Liver (tissue), 9 donors: ENCODE data around the gene MECR. TPM values are rescaled to one million over a fixed set of nuclear protein-coding genes. Genes with fewer than 3 reads are reported as not detected.

ENCODE experiments used
- DNase-seq: peaks from one replicate; pipeline ENCODE4 v3.0.0-alpha.2; 2017; ENCODE audit warnings: low spot score
- H3K27ac ChIP-seq, 2 donors: one replicate each; pipeline ENCODE4 v1.7.0; 2013; ENCODE audit warnings: inconsistent platforms in 2 of 2, low read length in 2 of 2, control low read depth in 1 of 2, low read depth in 1 of 2, mild to moderate bottlenecking in 1 of 2
- H3K27me3 ChIP-seq, 4 donors: one replicate each; pipeline versions ENCODE4 v1.6.1 to v1.7.0; 2013; ENCODE audit warnings: low read length in 3 of 4, inconsistent platforms in 1 of 4, mild to moderate bottlenecking in 1 of 4, moderate library complexity in 1 of 4; ENCODE audit not compliant: control insufficient read depth in 4 of 4, insufficient read depth in 4 of 4
- H3K36me3 ChIP-seq, 4 donors: one replicate each; pipeline versions ENCODE4 v1.6.1 to v1.7.0; 2013; ENCODE audit warnings: low read length in 3 of 4, mild to moderate bottlenecking in 3 of 4, low read depth in 1 of 4, moderate library complexity in 1 of 4; ENCODE audit not compliant: control insufficient read depth in 4 of 4, insufficient read depth in 3 of 4
- H3K4me1 ChIP-seq, 4 donors: one replicate each; pipeline versions ENCODE4 v1.6.1 to v1.7.0; 2013; ENCODE audit warnings: low read length in 3 of 4, mild to moderate bottlenecking in 3 of 4, moderate library complexity in 1 of 4; ENCODE audit not compliant: control insufficient read depth in 4 of 4, insufficient read depth in 4 of 4
- H3K4me3 ChIP-seq, 3 donors: one replicate each; pipeline versions ENCODE4 v1.6.1 to v1.7.0; 2013; ENCODE audit warnings: low read length in 3 of 3, control low read depth in 1 of 3, low read depth in 1 of 3, mild to moderate bottlenecking in 1 of 3
- H3K9ac ChIP-seq, 2 donors: one replicate each; pipeline ENCODE4 v1.7.0; 2013; ENCODE audit warnings: low read length in 2 of 2, mild to moderate bottlenecking in 2 of 2, moderate library complexity in 2 of 2, control low read depth in 1 of 2, low read depth in 1 of 2
- H3K9me3 ChIP-seq, 4 donors: one replicate each; pipeline versions ENCODE4 v1.6.1 to v1.7.0; 2013; ENCODE audit warnings: low read length in 3 of 4; ENCODE audit not compliant: control insufficient read depth in 4 of 4
- EGR1 ChIP-seq, 2 donors: IDR thresholded peaks; 2 replicates each; pipeline ENCODE4 v1.6.1; 2016 to 2018; ENCODE audit warnings: antibody characterized with exemption in 2 of 2, low read depth in 2 of 2
- FOXA1 ChIP-seq: IDR thresholded peaks from 2 replicates; pipeline ENCODE4 v1.6.1; 2016; ENCODE audit warnings: antibody characterized with exemption
- FOXA2 ChIP-seq: IDR thresholded peaks from 2 replicates; pipeline ENCODE4 v1.6.1; 2016; ENCODE audit warnings: antibody characterized with exemption
- GABPA ChIP-seq, 2 donors: IDR thresholded peaks in 1 of 2; conservative IDR thresholded peaks in 1 of 2; 2 replicates each; pipeline ENCODE4 v1.6.1; 2016; ENCODE audit warnings: antibody characterized with exemption in 2 of 2, mild to moderate bottlenecking in 1 of 2, moderate library complexity in 1 of 2
- HNF4A ChIP-seq, 2 donors: conservative IDR thresholded peaks; 2 replicates each; pipeline ENCODE4 v1.6.1; 2016; ENCODE audit warnings: antibody characterized with exemption in 2 of 2, mild to moderate bottlenecking in 2 of 2
- HNF4G ChIP-seq: IDR thresholded peaks from 2 replicates; pipeline ENCODE4 v1.6.1; 2016; ENCODE audit warnings: antibody characterized with exemption
- JUND ChIP-seq, 2 donors: IDR thresholded peaks; 2 replicates each; pipeline ENCODE4 v1.6.1; 2016; ENCODE audit warnings: antibody characterized with exemption in 2 of 2
- NR2F2 ChIP-seq: IDR thresholded peaks from 2 replicates; pipeline ENCODE4 v1.6.1; 2016; ENCODE audit warnings: antibody characterized with exemption
- RAD21 ChIP-seq, 2 donors: IDR thresholded peaks; 2 replicates each; pipeline ENCODE4 v1.6.1; 2016; ENCODE audit warnings: antibody characterized with exemption in 2 of 2, mild to moderate bottlenecking in 2 of 2
- RXRA ChIP-seq, 2 donors: IDR thresholded peaks; 2 replicates each; pipeline ENCODE4 v1.6.1; 2017 to 2018; ENCODE audit warnings: antibody characterized with exemption in 2 of 2, mild to moderate bottlenecking in 1 of 2
- SP1 ChIP-seq: IDR thresholded peaks from 2 replicates; pipeline ENCODE4 v1.6.1; 2018; ENCODE audit warnings: antibody characterized with exemption, mild to moderate bottlenecking
- TAF1 ChIP-seq: conservative IDR thresholded peaks from 2 replicates; pipeline ENCODE4 v1.6.1; 2016; ENCODE audit warnings: antibody characterized with exemption, mild to moderate bottlenecking
- WGBS: extraction: QIAGEN DNeasy Blood & Tissue Kit; methylation state at CpG from one replicate; pipeline ENCODE4 v1.1.7; 2013; 5-methylcytosine and 5-hydroxymethylcytosine counted together
- polyA plus RNA-seq, 2 donors: library from polyadenylated mRNA; stranded (reverse) in 1 of 2; unstranded in 1 of 2; fragments of 200-250 nt in 1 of 2; fragments of >200 nt in 1 of 2; fragmentation: Nextera tagmentation in 1 of 2; extraction: Ambion mirVana in 1 of 2; gene quantifications; one replicate each; pipeline versions ENCODE4 v1.2.1 to v1.2.3, GENCODE V29; 2013 to 2015
- total RNA-seq, 2 donors: library from RNA; depleted of rRNA; stranded (reverse); fragments of >200 nt; gene quantifications; one replicate each; pipeline ENCODE4 v1.2.3, GENCODE V29; 2014
- donor health status: healthy.
- donor health status: healthy.
- donor health status: healthy.
- donor health status: healthy.
- donor health status: healthy.

MECR gene
- total and polyA plus RNA-seq, 4 donors, result 7.5 to 19.9 (median 13.2) TPM

DNA sequence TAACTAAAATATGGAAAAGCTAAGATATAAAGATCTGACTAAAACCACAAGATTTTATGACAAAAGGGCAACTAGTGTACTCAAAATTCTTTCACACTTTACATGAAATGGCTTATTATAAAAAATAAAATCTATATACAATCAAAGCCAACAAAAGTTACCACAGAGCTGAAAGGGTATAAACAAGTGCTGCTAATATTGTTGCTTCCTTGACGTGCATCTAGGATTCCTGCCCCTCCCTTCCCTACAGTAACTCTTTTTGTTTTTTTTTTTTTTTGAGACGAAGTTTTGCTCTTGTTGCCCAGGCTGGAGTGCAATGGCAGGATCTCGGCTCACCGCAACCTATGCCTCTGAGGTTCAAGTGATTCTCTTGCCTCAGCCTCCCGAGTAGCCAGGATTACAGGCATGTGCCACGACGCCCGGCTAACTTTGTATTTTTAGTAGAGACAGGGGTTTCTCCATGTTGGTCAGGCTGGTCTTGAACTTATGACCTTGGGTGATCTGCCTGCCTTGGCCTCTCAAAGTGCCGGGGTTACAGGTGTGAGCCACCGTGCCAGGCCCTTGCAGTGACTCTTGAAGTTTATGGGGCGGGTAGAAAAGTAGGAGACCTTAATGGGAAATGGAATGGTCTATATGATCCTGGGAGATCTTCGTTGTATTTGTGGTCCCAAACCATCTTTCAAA, 53.6 kb downstream of the MECR start:
- no peak for TF ChIP-seq GABPA (IDR thresholded peaks at IDR 0.05 in 1 of 2, conservative IDR thresholded peaks at IDR 0.05 in 1 of 2)
- no peak for TF ChIP-seq TAF1
- TF ChIP-seq EGR1 (IDR thresholded peaks at IDR 0.05; ENCODE audit: low read depth in 2 of 2), result no peak
- Histone ChIP-seq H3K27me3 (no peaks in the 10 kb centered on the region), H3K27ac (peak overlapping the region in 1 of 2 donors; percentile 43), H3K4me3 (no peak overlapping the region), H3K9me3 (no peaks in the 10 kb centered on the region), H3K4me1 (peaks cover 15 to 40% (median 38%) of the 10 kb centered on the region in 4 donors), H3K36me3 (peaks cover 0 to 2% (median 0%) of the 10 kb centered on the region in 4 donors), H3K9ac (no peak overlapping the region)
- WGBS, result 67% methylated on average over 12 of the region's 12 CpGs
- DNase-seq, result no peak

DNA sequence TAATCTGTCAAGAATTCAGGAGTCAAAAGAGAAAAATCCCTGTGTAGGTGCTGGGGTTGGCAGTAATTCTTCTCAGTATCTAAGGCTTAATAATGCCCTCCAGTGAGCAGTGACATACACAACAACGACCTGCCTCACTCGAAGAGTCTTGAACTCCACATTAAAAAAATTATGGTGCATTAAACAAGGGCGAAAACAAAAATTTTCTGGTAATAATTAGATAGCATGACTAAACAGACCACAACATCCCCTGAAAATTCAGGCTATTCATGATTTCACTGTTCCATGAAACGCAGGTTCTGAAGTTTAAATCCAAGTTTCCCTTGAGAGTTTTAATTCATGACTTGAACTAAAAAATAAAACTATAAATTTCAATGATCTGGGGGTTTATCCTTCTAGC, 54.2 kb downstream of the MECR start:
- Histone ChIP-seq H3K4me1 (peaks cover 15 to 41% (median 38%) of the 10 kb centered on the region in 4 donors), H3K27me3 (no peaks in the 10 kb centered on the region), H3K9me3 (no peaks in the 10 kb centered on the region), H3K4me3 (no peak overlapping the region), H3K9ac (peak overlapping the region in 1 of 2 donors; percentile 7), H3K36me3 (peaks cover 0 to 2% (median 0%) of the 10 kb centered on the region in 4 donors), H3K27ac (no peak overlapping the region)
- no peak for DNase-seq
- 36% methylated on average over 4 of the region's 4 CpGs for WGBS
- no peak for TF ChIP-seq FOXA2
- peak; percentile 3 to 20 for TF ChIP-seq RAD21 (IDR thresholded peaks at IDR 0.05)

- Histone ChIP-seq H3K4me3 (no peak overlapping the region), H3K27me3 (no peaks in the 10 kb centered on the region), H3K36me3 (peaks cover 0 to 5% (median 0%) of the 10 kb centered on the region in 4 donors), H3K27ac (no peak overlapping the region), H3K9ac (no peak overlapping the region), H3K4me1 (peaks cover 19 to 34% (median 27%) of the 10 kb centered on the region in 4 donors), H3K9me3 (no peaks in the 10 kb centered on the region)
- WGBS, result 92% methylated on average over 8 of the region's 8 CpGs
- DNase-seq, result no peak
- TF ChIP-seq TAF1, result no peak
- TF ChIP-seq HNF4A (conservative IDR thresholded peaks at IDR 0.05), result no peak
- TF ChIP-seq JUND (IDR thresholded peaks at IDR 0.05), result no peak
- TF ChIP-seq FOXA1, result no peak
- no peak for TF ChIP-seq NR2F2
Measured at GRCh38 chr1:29172415-29172939, 58.3 kb downstream of the MECR start.

DNA sequence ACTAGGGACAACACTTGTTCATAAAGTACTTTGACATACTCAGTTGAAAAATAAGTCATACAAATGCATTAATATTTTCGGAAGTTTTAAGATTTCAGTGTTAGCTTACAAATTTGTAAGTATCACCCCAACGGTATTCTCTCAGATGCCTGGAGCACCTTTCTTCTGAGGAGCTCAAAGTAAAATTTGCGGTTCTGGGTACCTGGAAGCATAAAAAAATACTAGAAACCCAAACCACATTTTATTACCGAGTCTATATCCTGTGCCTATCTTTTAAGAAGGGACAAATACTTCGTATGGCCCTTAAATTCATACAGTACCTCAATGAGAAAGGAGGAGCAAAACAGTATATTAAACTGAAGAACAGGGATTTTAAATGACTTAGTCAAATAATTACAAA, 59.2 kb downstream of the MECR start:
- H3K9me3 ChIP-seq, result no peaks in the 10 kb centered on the region
- no peaks in the 10 kb centered on the region for H3K27me3 ChIP-seq
- peaks cover 0 to 12% (median 1%) of the 10 kb centered on the region in 4 donors for H3K36me3 ChIP-seq
- H3K27ac ChIP-seq, result no peak overlapping the region
- H3K4me3 ChIP-seq, result no peak overlapping the region
- H3K4me1 ChIP-seq, result peaks cover 23 to 36% (median 24%) of the 10 kb centered on the region in 4 donors
- 92% methylated on average over 5 of the region's 5 CpGs for WGBS
- no peak overlapping the region for H3K9ac ChIP-seq
- TF ChIP-seq TAF1 (no peak), GABPA (IDR thresholded peaks at IDR 0.05 in 1 of 2, conservative IDR thresholded peaks at IDR 0.05 in 1 of 2) (no peak), HNF4G (no peak), RXRA (IDR thresholded peaks at IDR 0.05) (no peak), SP1 (no peak), NR2F2 (no peak), RAD21 (IDR thresholded peaks at IDR 0.05) (no peak)
- no peak for DNase-seq
